Heart left ventricle (tissue), 16 donors: ENCODE data around the gene ZBTB8A. TPM values are rescaled to one million over a fixed set of nuclear protein-coding genes. Genes with fewer than 3 reads are reported as not detected.

Experiments
- ATAC-seq, 4 donors: fragments of 200-7000 bp; cut with Tn5 transposase; one replicate each; pipeline ENCODE4 v1.9.1; 2020 to 2022; ENCODE audit warnings: moderate library complexity in 4 of 4, mild to moderate bottlenecking in 3 of 4, moderate number of reproducible peaks in 1 of 4
- DNase-seq, 5 donors: peaks; one replicate each; pipeline ENCODE4 v3.0.0-alpha.2; 2020
- H3K27ac ChIP-seq, 12 donors: fragments of 200-600 bp; sonication (generic) in 4 of 12; one replicate each; pipeline versions ENCODE4 v1.5.0 to v1.8.0; 2016 to 2022; ENCODE audit warnings: mild to moderate bottlenecking in 2 of 12
- H3K27me3 ChIP-seq, 9 donors: fragments of 200-600 bp; sonication (generic) in 2 of 9; one replicate each; pipeline versions ENCODE4 v1.5.1 to v1.8.0; 2016 to 2022; ENCODE audit warnings: mild to moderate bottlenecking in 3 of 9
- H3K36me3 ChIP-seq, 9 donors: fragments of 200-600 bp; sonication (generic) in 2 of 9; one replicate each; pipeline versions ENCODE4 v1.5.0 to v1.8.0; 2018 to 2022; ENCODE audit warnings: mild to moderate bottlenecking in 2 of 9
- H3K4me1 ChIP-seq, 12 donors: fragments of 200-600 bp; sonication (generic) in 4 of 12; one replicate each; pipeline versions ENCODE4 v1.5.0 to v1.8.0; 2016 to 2022; ENCODE audit warnings: mild to moderate bottlenecking in 3 of 12
- H3K4me3 ChIP-seq, 12 donors: fragments of 200-600 bp; sonication (generic) in 4 of 12; one replicate each; pipeline versions ENCODE4 v1.5.0 to v1.8.0; 2017 to 2022; ENCODE audit warnings: mild to moderate bottlenecking in 9 of 12, moderate library complexity in 4 of 12
- H3K9me3 ChIP-seq, 12 donors: fragments of 200-600 bp; sonication (generic) in 4 of 12; one replicate each; pipeline versions ENCODE4 v1.5.0 to v1.8.0; 2016 to 2022; ENCODE audit warnings: mild to moderate bottlenecking in 1 of 12
- POLR2A ChIP-seq, 2 donors: fragments of 450-650 bp; IDR thresholded peaks; one replicate each; pipeline ENCODE4 v1.6.1; 2017; ENCODE audit warnings: antibody characterized with exemption in 2 of 2, mild to moderate bottlenecking in 2 of 2, moderate library complexity in 2 of 2
- WGBS, 4 donors: extraction: QIAGEN DNeasy Blood & Tissue Kit in 2 of 4; methylation state at CpG; one replicate each; pipeline versions ENCODE4 v1.1.5 to v1.1.7; 2013 to 2018; 5-methylcytosine and 5-hydroxymethylcytosine counted together
- intact Hi-C, 10 donors: fragments of 100-400 bp; cut with DNase I; formaldehyde crosslinking; loops; one replicate each; pipeline versions ENCODE4 v1.11.1 to v1.14.2; 2022
- polyA plus RNA-seq, 2 donors: library from polyadenylated mRNA; stranded (reverse); fragments of 200-250 nt; gene quantifications; one replicate each; pipeline ENCODE4 v1.2.3, GENCODE V29; 2013
- total RNA-seq, 9 donors: library from RNA; depleted of rRNA in 2 of 9; stranded (reverse); fragments of >200 nt in 2 of 9; fragmentation: NEBNext Ultra II Directional in 3 of 9; extraction: Animal tissue kit (Norgen Biotek cat#: 25700) in 3 of 9; gene quantifications; one replicate each; pipeline versions ENCODE4 v1.1.0 to v1.2.4, GENCODE V29; 2016 to 2023
- TF ChIP-seq, protein P1 (sequence below), 12 donors: fragments of 200-600 bp; sonication (generic) in 4 of 12; IDR thresholded peaks; one replicate each; pipeline versions ENCODE4 v1.5.0 to v1.8.0; 2018 to 2022; ENCODE audit warnings: antibody characterized with exemption in 12 of 12, mild to moderate bottlenecking in 5 of 12
- donor health status: ischemic (EF 13 %, LVEDD 7.1; RV severe dilation, severe dysfunction).
- donor health status: healthy with polysubstance abuse.
- donor health status: DM: no; HTN: yes; CAD: no.
- donor health status: DM: no; HTN: no; CAD: no.
- donor health status: ischemic (EF 25% LVEDD 6.9; RV normal size, moderate dysfunction).
- donor health status: ischemic (EF 25% LVEDD 5.7; RV mildly dilated, moderate dysfunction).
- donor health status: healthy.
- donor health status: DM: yes; HTN: yes; CAD: no.
- donor health status: ischemic (EF 35%, LVEDD 5.7; RV mildly dilated, moderate dysfunction).
- donor health status: nonischemic (EF 11% LVEDD 7.7; RV severe dilation, severe dysfunction).
- donor health status: DM: yes; HTN: yes; CAD: no.
- donor health status: PGD.
- donor health status: ischemic (EF 29% LVEDD 5.4; RV normal size, mild dysfunction).
- donor health status: nonischemic (EF 23%, LVEDD 6.1; RV moderate dilation, normal function).

ZBTB8A gene
- total and polyA plus RNA-seq, 11 donors, result 1.1 to 5.0 (median 2.7) TPM

- peaks cover 0 to 31% (median 0%) of the 10 kb centered on the region in 9 donors for H3K27me3 ChIP-seq
- no peaks in the 10 kb centered on the region for H3K36me3 ChIP-seq
- WGBS, 4 donors, result 4 to 13% (median 9%) methylated on average over 34 to 100 of the region's 102 CpGs
- ATAC-seq (peak in 3 of 4 donors; percentile 65 to 74 (median 69)), DNase-seq (peak; percentile 12 to 65 (median 33))
- H3K4me3 ChIP-seq, result peak overlapping the region; percentile 40 to 86 (median 65)
- TF ChIP-seq, protein P1, sequence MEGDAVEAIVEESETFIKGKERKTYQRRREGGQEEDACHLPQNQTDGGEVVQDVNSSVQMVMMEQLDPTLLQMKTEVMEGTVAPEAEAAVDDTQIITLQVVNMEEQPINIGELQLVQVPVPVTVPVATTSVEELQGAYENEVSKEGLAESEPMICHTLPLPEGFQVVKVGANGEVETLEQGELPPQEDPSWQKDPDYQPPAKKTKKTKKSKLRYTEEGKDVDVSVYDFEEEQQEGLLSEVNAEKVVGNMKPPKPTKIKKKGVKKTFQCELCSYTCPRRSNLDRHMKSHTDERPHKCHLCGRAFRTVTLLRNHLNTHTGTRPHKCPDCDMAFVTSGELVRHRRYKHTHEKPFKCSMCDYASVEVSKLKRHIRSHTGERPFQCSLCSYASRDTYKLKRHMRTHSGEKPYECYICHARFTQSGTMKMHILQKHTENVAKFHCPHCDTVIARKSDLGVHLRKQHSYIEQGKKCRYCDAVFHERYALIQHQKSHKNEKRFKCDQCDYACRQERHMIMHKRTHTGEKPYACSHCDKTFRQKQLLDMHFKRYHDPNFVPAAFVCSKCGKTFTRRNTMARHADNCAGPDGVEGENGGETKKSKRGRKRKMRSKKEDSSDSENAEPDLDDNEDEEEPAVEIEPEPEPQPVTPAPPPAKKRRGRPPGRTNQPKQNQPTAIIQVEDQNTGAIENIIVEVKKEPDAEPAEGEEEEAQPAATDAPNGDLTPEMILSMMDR (IDR thresholded peaks at IDR 0.05), result no peak
- TF ChIP-seq POLR2A (IDR thresholded peaks at IDR 0.05), result no peak
- peak overlapping the region in 11 of 12 donors; percentile 32 to 84 (median 68) for H3K27ac ChIP-seq
- intact Hi-C loops, result loop anchor here in 1 of 10 donors (1.0 to 5.0 kb wide), 2 partner anchors 40 to 67 kb away; no protein-coding TSS in a partner anchor
- H3K9me3 ChIP-seq, result no peaks in the 10 kb centered on the region
- H3K4me1 ChIP-seq, result peaks cover 0 to 26% (median 8%) of the 10 kb centered on the region in 12 donors
Observed at GRCh38 chr1:32539584-32540571, 651 bp downstream of the ZBTB8A start.

DNA sequence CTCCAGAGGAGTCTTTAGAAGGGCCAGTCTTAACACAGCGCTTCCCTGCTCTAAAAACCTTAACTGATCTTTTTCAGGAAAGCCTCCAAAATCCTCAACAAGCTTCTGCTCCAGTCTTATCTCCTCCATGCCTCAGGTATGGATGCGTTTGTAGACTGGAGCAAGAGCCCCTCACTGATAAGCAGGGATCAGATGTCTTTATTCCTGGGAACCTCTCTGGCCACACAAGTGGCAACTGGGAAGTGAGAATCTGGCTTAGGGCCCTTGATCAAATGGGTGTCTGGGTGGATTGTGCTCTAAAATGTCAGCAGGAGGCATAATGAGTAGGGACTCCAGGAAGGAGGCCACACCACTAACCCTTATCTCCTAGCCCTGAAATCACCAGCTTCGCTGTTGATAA is 1.4 kb downstream of the ZBTB8A start:
- no peaks in the 10 kb centered on the region for H3K36me3 ChIP-seq
- no peaks in the 10 kb centered on the region for H3K9me3 ChIP-seq
- H3K4me1 ChIP-seq, result peaks cover 0 to 26% (median 8%) of the 10 kb centered on the region in 12 donors
- no peak for DNase-seq
- 76 to 91% (median 81%) methylated on average over 3 of the region's 3 CpGs for WGBS, 4 donors
- TF ChIP-seq, protein P1 (IDR thresholded peaks at IDR 0.05), result no peak
- TF ChIP-seq POLR2A (IDR thresholded peaks at IDR 0.05), result no peak
- peak overlapping the region in 8 of 12 donors; percentile 53 to 86 (median 68) for H3K4me3 ChIP-seq
- H3K27ac ChIP-seq, result no peak overlapping the region
- intact Hi-C loops, result no loop called here
- ATAC-seq, result no peak
- peaks cover 0 to 31% (median 0%) of the 10 kb centered on the region in 9 donors for H3K27me3 ChIP-seq

DNA sequence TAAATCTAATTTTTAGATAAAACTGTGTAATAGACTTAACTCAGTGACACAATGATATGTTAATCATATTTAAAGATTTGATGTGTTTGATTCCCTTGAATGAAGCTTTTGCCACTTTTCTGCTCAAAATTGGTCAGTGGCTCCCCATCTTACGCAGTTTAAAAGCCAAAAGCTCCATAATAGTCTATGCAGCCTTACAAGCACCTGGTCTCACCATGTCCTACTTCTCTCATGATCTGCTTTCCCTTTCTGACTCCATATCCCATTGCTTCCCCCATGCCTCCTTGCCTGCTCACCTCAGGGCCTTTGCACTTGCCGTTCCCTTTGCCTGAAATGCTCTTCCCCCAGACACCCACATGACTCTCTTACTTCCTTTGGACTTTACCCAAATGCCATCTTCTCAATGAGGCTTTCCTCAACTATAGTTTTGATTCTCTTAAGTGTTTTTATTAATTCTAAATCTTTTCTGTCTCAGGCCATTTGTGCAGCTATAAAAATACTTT is 1.9 kb downstream of the ZBTB8A start:
- H3K9me3 ChIP-seq, result no peaks in the 10 kb centered on the region
- ATAC-seq, result no peak
- 95 to 99% (median 97%) methylated on average over 2 of the region's 2 CpGs for WGBS, 4 donors
- H3K27ac ChIP-seq, result no peak overlapping the region
- intact Hi-C loops, result no loop called here
- H3K27me3 ChIP-seq, result peaks cover 0 to 31% (median 0%) of the 10 kb centered on the region in 9 donors
- H3K36me3 ChIP-seq, result no peaks in the 10 kb centered on the region
- TF ChIP-seq, protein P1 (IDR thresholded peaks at IDR 0.05), result no peak
- TF ChIP-seq POLR2A (IDR thresholded peaks at IDR 0.05), result no peak
- DNase-seq, result no peak
- peaks cover 0 to 22% (median 8%) of the 10 kb centered on the region in 12 donors for H3K4me1 ChIP-seq
- no peak overlapping the region for H3K4me3 ChIP-seq

- intact Hi-C loops, result no loop called here
- H3K36me3 ChIP-seq, result no peaks in the 10 kb centered on the region
- H3K4me1 ChIP-seq, result no peaks in the 10 kb centered on the region
- DNase-seq (no peak), ATAC-seq (no peak)
- no peaks in the 10 kb centered on the region for H3K9me3 ChIP-seq
- WGBS, 4 donors, result 89 to 93% (median 92%) methylated on average over 4 of the region's 4 CpGs
- H3K4me3 ChIP-seq, result no peak overlapping the region
- no peak overlapping the region for H3K27ac ChIP-seq
- no peak for TF ChIP-seq POLR2A (IDR thresholded peaks at IDR 0.05)
- TF ChIP-seq, protein P1 (IDR thresholded peaks at IDR 0.05), result no peak
- H3K27me3 ChIP-seq, result no peaks in the 10 kb centered on the region
Observed at GRCh38 chr1:32546611-32547010, 7.4 kb downstream of the ZBTB8A start.
